Heart right ventricle (tissue), 16 donors: ENCODE results near the gene PLEKHJ1. TPM values are rescaled to one million over a fixed set of nuclear protein-coding genes. Genes with fewer than 3 reads are reported as not detected.

Source experiments
- ATAC-seq, 8 donors: fragments of 200-7000 bp; cut with Tn5 transposase; one replicate each; pipeline ENCODE4 v1.9.1; 2020; ENCODE audit warnings: mild to moderate bottlenecking in 8 of 8, moderate library complexity in 8 of 8, moderate number of reproducible peaks in 1 of 8
- DNase-seq, 2 donors: peaks; one replicate each; pipeline ENCODE4 v3.0.0-alpha.2; 2020
- H3K27ac ChIP-seq, 10 donors: fragments of 200-600 bp; sonication (generic) in 2 of 10; one replicate each; pipeline versions ENCODE4 v1.5.0 to v1.8.0; 2020 to 2022; ENCODE audit warnings: mild to moderate bottlenecking in 3 of 10
- H3K27me3 ChIP-seq, 7 donors: fragments of 200-600 bp; one replicate each; pipeline ENCODE4 v1.8.0; 2021 to 2022; ENCODE audit warnings: mild to moderate bottlenecking in 2 of 7
- H3K36me3 ChIP-seq, 9 donors: fragments of 200-600 bp; sonication (generic) in 1 of 9; one replicate each; pipeline versions ENCODE4 v1.5.0 to v1.8.0; 2020 to 2022; ENCODE audit warnings: mild to moderate bottlenecking in 2 of 9
- H3K4me1 ChIP-seq, 9 donors: fragments of 200-600 bp; sonication (generic) in 1 of 9; one replicate each; pipeline versions ENCODE4 v1.5.0 to v1.8.0; 2020 to 2022; ENCODE audit warnings: mild to moderate bottlenecking in 4 of 9
- H3K4me3 ChIP-seq, 10 donors: fragments of 200-600 bp; sonication (generic) in 2 of 10; one replicate each; pipeline versions ENCODE4 v1.5.0 to v1.8.0; 2020 to 2022; ENCODE audit warnings: mild to moderate bottlenecking in 7 of 10, moderate library complexity in 2 of 10
- H3K9me3 ChIP-seq, 11 donors: fragments of 200-600 bp in 10 of 11; sonication (generic) in 2 of 11; one replicate each; pipeline versions ENCODE4 v1.5.0 to v1.8.0; 2013 to 2022; ENCODE audit warnings: mild to moderate bottlenecking in 2 of 11, control low read depth in 1 of 11, moderate library complexity in 1 of 11
- CTCF ChIP-seq, 9 donors: fragments of 200-600 bp; sonication (generic) in 2 of 9; IDR thresholded peaks; one replicate each; pipeline versions ENCODE4 v1.5.0 to v1.8.0; 2021 to 2022; ENCODE audit warnings: antibody characterized with exemption in 9 of 9, mild to moderate bottlenecking in 5 of 9, moderate library complexity in 1 of 9
- WGBS, 2 donors: extraction: QIAGEN DNeasy Blood & Tissue Kit; methylation state at CpG; one replicate each; pipeline ENCODE4 v1.1.7; 2013; ENCODE audit warnings: inconsistent platforms in 1 of 2; 5-methylcytosine and 5-hydroxymethylcytosine counted together
- intact Hi-C, 10 donors: fragments of 100-400 bp; cut with DNase I; formaldehyde crosslinking; loops; one replicate each; pipeline versions ENCODE4 v1.11.1 to v1.14.2; 2022
- polyA plus RNA-seq, 2 donors: library from polyadenylated mRNA; stranded (reverse); fragments of 200-250 nt; gene quantifications; one replicate each; pipeline ENCODE4 v1.2.3, GENCODE V29; 2013
- total RNA-seq, 10 donors: library from RNA; stranded (reverse); fragmentation: NEBNext Ultra II Directional in 3 of 10; extraction: Animal tissue kit (Norgen Biotek cat#: 25700) in 3 of 10; gene quantifications; one replicate each; pipeline versions ENCODE4 v1.2.1 to v1.2.4, GENCODE V29; 2021 to 2023
- donor health status: Arrhythmogenic right ventricular cardiomyopathy.
- donor health status: ischemic (EF 13 %, LVEDD 7.1; RV severe dilation, severe dysfunction).
- donor health status: healthy with polysubstance abuse.
- donor health status: DM: no; HTN: yes; CAD: no.
- donor health status: DM: no; HTN: no; CAD: no.
- donor health status: ischemic (EF 25% LVEDD 6.9; RV normal size, moderate dysfunction).
- donor health status: ischemic (EF 25% LVEDD 5.7; RV mildly dilated, moderate dysfunction).
- donor health status: healthy.
- donor health status: DM: yes; HTN: yes; CAD: no.
- donor health status: Ischemic cardiomyopathy.
- donor health status: ischemic (EF 35%, LVEDD 5.7; RV mildly dilated, moderate dysfunction).
- donor health status: nonischemic (EF 11% LVEDD 7.7; RV severe dilation, severe dysfunction).
- donor health status: DM: yes; HTN: yes; CAD: no.
- donor health status: PGD.
- donor health status: ischemic (EF 29% LVEDD 5.4; RV normal size, mild dysfunction).
- donor health status: nonischemic (EF 23%, LVEDD 6.1; RV moderate dilation, normal function).

PLEKHJ1 gene
- total and polyA plus RNA-seq, 12 donors = 40.0 to 103 (median 46.8) TPM

DNA sequence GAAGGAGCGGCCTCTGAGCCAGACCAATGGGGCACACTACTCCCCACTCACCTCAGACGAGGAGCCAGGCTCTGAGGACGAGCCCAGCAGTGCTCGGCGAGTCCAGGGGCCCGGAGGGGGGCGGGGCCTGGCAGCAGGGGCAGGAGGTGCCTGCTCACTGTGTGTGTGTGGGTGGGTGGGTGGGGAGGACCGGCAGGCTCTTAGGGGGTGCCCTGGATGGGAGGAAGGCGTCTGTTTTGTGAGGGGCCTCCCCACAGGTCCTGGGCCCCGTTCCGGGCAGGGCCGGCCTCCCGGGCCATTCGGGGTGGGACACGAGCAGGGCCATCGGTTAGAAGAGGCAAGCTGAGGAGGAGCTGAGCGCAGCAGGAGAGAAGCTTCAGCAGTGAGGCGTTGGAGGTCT, 12.7 kb downstream of the PLEKHJ1 start:
- Histone ChIP-seq H3K9me3 (no peaks in the 10 kb centered on the region), H3K4me1 (peaks cover 0 to 14% (median 5%) of the 10 kb centered on the region in 9 donors), H3K27ac (no peak overlapping the region), H3K27me3 (no peaks in the 10 kb centered on the region), H3K4me3 (no peak overlapping the region), H3K36me3 (peaks cover under 1 to 98% (median 40%) of the 10 kb centered on the region in 9 donors)
- intact Hi-C loops = loop anchor here in 1 of 10 donors (10.0 kb wide), 1 partner anchor 49 kb away; no protein-coding TSS in a partner anchor
- DNase-seq (no peak), ATAC-seq (no peak)
- WGBS, 2 donors = 84 to 88% methylated on average over 16 to 18 of the region's 18 CpGs
- no peak for TF ChIP-seq CTCF (IDR thresholded peaks at IDR 0.05)

DNA sequence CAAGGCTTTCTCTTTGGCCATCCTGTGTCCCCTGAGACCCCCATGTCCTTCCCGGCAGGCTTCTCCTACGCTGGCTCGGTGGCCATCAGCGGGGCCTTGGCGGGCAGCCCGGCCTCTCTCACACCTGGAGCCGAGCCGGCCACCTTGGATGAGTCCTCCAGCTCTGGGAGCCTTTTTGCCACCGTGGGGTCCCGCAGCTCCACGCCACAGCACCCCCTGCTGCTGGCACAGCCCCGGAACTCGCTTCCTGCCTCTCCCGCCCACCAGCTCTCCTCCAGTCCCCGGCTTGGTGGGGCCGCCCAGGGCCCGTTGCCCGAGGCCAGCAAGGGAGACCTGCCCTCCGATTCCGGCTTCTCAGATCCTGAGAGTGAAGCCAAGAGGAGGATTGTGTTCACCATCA, 14.2 kb downstream of the PLEKHJ1 start:
- Histone ChIP-seq H3K9me3 (no peaks in the 10 kb centered on the region), H3K4me3 (no peak overlapping the region), H3K27ac (peak overlapping the region in 1 of 10 donors; percentile 21), H3K27me3 (no peaks in the 10 kb centered on the region), H3K36me3 (peaks cover 0 to 98% (median 44%) of the 10 kb centered on the region in 9 donors), H3K4me1 (peaks cover 0 to 14% (median 5%) of the 10 kb centered on the region in 9 donors)
- intact Hi-C loops = loop anchor here in 1 of 10 donors (10.0 kb wide), 1 partner anchor 47 kb away; no protein-coding TSS in a partner anchor
- no peak for DNase-seq
- ATAC-seq = peak in 2 of 8 donors; percentile 4 to 14
- WGBS, 2 donors = 63 to 70% methylated on average over 20 of the region's 20 CpGs
- TF ChIP-seq CTCF (IDR thresholded peaks at IDR 0.05) = peak in 7 of 9 donors; percentile 9 to 40 (median 28)

- peak in 1 of 9 donors; percentile 14 for TF ChIP-seq CTCF (IDR thresholded peaks at IDR 0.05)
- Histone ChIP-seq H3K27ac (peak overlapping the region in 2 of 10 donors; percentile 21 to 26), H3K27me3 (no peaks in the 10 kb centered on the region), H3K9me3 (no peaks in the 10 kb centered on the region), H3K36me3 (peaks cover 0 to 98% (median 44%) of the 10 kb centered on the region in 9 donors), H3K4me3 (no peak overlapping the region), H3K4me1 (peaks cover 0 to 14% (median 5%) of the 10 kb centered on the region in 9 donors)
- peak in 5 of 8 donors; percentile 3 to 44 (median 20) for ATAC-seq
- intact Hi-C loops = loop anchor here in 1 of 10 donors (10.0 kb wide), 1 partner anchor 47 kb away; no protein-coding TSS in a partner anchor
- no peak for DNase-seq
- WGBS, 2 donors = 67 to 75% methylated on average over 20 of the region's 20 CpGs
These were observed 14.8 kb downstream of the PLEKHJ1 start for GRCh38 chr19:2221250-2221831.

GRCh38 chr19:2219726-2220125, 16.4 kb downstream of the PLEKHJ1 start:
- Histone ChIP-seq H3K27me3 (no peaks in the 10 kb centered on the region), H3K4me1 (peaks cover 0 to 14% (median 5%) of the 10 kb centered on the region in 9 donors), H3K36me3 (peaks cover 0 to 98% (median 37%) of the 10 kb centered on the region in 9 donors), H3K9me3 (no peaks in the 10 kb centered on the region), H3K27ac (no peak overlapping the region), H3K4me3 (no peak overlapping the region)
- DNase-seq = no peak
- no peak for TF ChIP-seq CTCF (IDR thresholded peaks at IDR 0.05)
- no peak for ATAC-seq
- intact Hi-C loops = loop anchor here in 1 of 10 donors (10.0 kb wide), 1 partner anchor 45 kb away; no protein-coding TSS in a partner anchor
- WGBS, 2 donors = 96 to 97% methylated on average over 20 to 21 of the region's 21 CpGs
